IgD-negative memory B cell (primary cell): ENCODE measurements around the gene GALNT4. TPM values are rescaled to one million over a fixed set of nuclear protein-coding genes. Genes with fewer than 3 reads are reported as not detected.

Experiments
- polyA plus RNA-seq: library from polyadenylated mRNA; unstranded; fragments of 300-500 nt; fragmentation: Illumina TruSeq; gene quantifications from one replicate; pipeline ENCODE4 v1.2.3, GENCODE V29; 2021

GALNT4 gene
- polyA plus RNA-seq, 1 donor from 2014 or later = 3.1 TPM

Other genes with a start within 250 kb of the GALNT4 start
- gene DUSP6, start 172.3 kb downstream of the GALNT4 start, polyA plus RNA-seq = 7.7 TPM
- 26.1 TPM for gene POC1B, start 1.3 kb upstream of the GALNT4 start, polyA plus RNA-seq
- 102 TPM for gene ATP2B1, start 184.0 kb upstream of the GALNT4 start, polyA plus RNA-seq